ENCODE measurements around the gene RNF32.

The RNF32 gene

DNA sequence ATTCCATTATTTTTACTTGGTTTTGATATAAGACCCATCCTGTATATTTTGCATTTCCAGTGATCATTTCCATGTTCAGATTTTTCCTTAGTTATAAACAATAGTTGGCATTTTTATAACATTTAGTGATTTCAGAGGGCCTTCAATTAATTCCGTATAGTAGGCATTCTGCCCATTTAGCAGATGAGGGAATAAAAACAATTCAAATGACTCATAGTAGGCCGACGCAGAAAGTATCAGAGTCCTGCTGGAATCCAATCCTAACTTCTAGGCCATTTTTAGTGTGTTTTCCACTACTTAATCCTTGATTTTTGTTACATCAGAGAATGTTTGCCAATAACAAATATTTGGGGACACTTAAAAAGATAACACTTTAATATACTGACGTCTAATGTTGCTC, 15.4 kb downstream of the RNF32 start:
- DNase-seq (ENCODE audit: insufficient read length, low spot score) (no peak), FAIRE-seq (no peak)
- TF ChIP-seq SPI1 (IDR thresholded peaks at IDR 0.05; ENCODE audit: low read depth, low read length) (no peak), POLR2A (IDR thresholded peaks at IDR 0.05; ENCODE audit: low read depth, low read length) (no peak), TAF1 (IDR thresholded peaks at IDR 0.05; ENCODE audit: low read depth, low read length) (no peak), POLR2AphosphoS5 (IDR thresholded peaks at IDR 0.05; ENCODE audit: low read depth, low read length) (no peak), POU2F2 (IDR thresholded peaks at IDR 0.05; ENCODE audit: low read depth, low read length) (no peak), PAX5 (IDR thresholded peaks at IDR 0.05; ENCODE audit: insufficient read depth, low read length, severe bottlenecking) (no peak)

- DNase-seq (ENCODE audit: insufficient read length, low spot score) = no peak
- no peak for TF ChIP-seq TAF1 (IDR thresholded peaks at IDR 0.05; ENCODE audit: low read depth, low read length)
- TF ChIP-seq POLR2AphosphoS5 (IDR thresholded peaks at IDR 0.05; ENCODE audit: low read depth, low read length) = no peak
- no peak for TF ChIP-seq POLR2A (IDR thresholded peaks at IDR 0.05; ENCODE audit: low read depth, low read length)
- TF ChIP-seq SPI1 (IDR thresholded peaks at IDR 0.05; ENCODE audit: low read depth, low read length) = no peak
- TF ChIP-seq POU2F2 (IDR thresholded peaks at IDR 0.05; ENCODE audit: low read depth, low read length) = no peak
- TF ChIP-seq PAX5 (IDR thresholded peaks at IDR 0.05; ENCODE audit: insufficient read depth, low read length, severe bottlenecking) = no peak
- FAIRE-seq = no peak
Measured at GRCh38 chr7:156656598-156656997, 16.0 kb downstream of the RNF32 start.

DNA sequence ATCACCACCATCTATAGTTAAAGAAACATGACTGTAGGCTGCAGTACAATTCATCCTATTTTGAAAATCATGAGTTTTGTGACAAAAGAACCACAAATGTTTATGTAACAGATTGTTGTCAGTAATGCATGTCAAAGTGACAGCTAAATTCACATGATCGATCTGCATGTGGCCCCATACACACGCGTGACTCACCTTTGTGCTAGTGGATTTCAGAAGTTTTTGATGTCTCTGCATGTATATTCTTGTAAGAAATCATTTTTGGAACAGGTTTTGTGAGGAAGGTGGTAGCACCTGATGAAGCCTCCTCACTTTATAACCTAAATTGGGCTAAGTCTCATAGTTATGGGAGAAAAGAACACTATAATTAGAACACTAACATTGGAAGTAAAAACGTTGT, 17.1 kb downstream of the RNF32 start:
- DNase-seq (ENCODE audit: insufficient read length, low spot score) = no peak
- FAIRE-seq = no peak
- TF ChIP-seq POLR2A (IDR thresholded peaks at IDR 0.05; ENCODE audit: low read depth, low read length) (no peak), POLR2AphosphoS5 (IDR thresholded peaks at IDR 0.05; ENCODE audit: low read depth, low read length) (no peak), TAF1 (IDR thresholded peaks at IDR 0.05; ENCODE audit: low read depth, low read length) (no peak), PAX5 (IDR thresholded peaks at IDR 0.05; ENCODE audit: insufficient read depth, low read length, severe bottlenecking) (no peak), POU2F2 (IDR thresholded peaks at IDR 0.05; ENCODE audit: low read depth, low read length) (no peak), SPI1 (IDR thresholded peaks at IDR 0.05; ENCODE audit: low read depth, low read length) (no peak)

DNA sequence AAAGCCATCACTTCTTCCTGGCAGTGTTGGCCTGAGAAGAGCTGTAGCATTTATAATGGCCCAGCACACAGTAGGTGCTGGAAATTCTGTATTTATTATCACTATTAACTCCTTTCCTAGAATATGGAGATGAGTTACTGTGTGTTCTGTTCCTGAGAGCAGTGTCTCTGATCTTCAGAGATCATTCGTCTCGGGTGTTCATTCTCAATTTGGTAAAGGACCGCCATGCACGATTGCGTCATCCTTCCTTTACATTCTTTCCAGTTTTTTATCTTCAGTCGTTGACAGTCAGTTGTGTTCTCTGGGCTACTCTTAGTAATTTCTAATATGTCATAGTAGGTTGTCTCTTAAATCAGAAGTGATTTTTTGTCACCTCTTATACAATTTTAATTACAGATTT, 18.6 kb downstream of the RNF32 start:
- no peak for DNase-seq (ENCODE audit: insufficient read length, low spot score)
- no peak for FAIRE-seq
- TF ChIP-seq POU2F2 (IDR thresholded peaks at IDR 0.05; ENCODE audit: low read depth, low read length) = no peak
- TF ChIP-seq SPI1 (IDR thresholded peaks at IDR 0.05; ENCODE audit: low read depth, low read length) = no peak
- TF ChIP-seq POLR2A (IDR thresholded peaks at IDR 0.05; ENCODE audit: low read depth, low read length) = no peak
- no peak for TF ChIP-seq TAF1 (IDR thresholded peaks at IDR 0.05; ENCODE audit: low read depth, low read length)
- no peak for TF ChIP-seq POLR2AphosphoS5 (IDR thresholded peaks at IDR 0.05; ENCODE audit: low read depth, low read length)
- TF ChIP-seq PAX5 (IDR thresholded peaks at IDR 0.05; ENCODE audit: insufficient read depth, low read length, severe bottlenecking) = no peak

- DNase-seq (ENCODE audit: insufficient read length, low spot score) = no peak
- no peak for TF ChIP-seq POLR2AphosphoS5 (IDR thresholded peaks at IDR 0.05; ENCODE audit: low read depth, low read length)
- FAIRE-seq = no peak
Measured at GRCh38 chr7:156659961-156660360, 19.4 kb downstream of the RNF32 start.

DNA sequence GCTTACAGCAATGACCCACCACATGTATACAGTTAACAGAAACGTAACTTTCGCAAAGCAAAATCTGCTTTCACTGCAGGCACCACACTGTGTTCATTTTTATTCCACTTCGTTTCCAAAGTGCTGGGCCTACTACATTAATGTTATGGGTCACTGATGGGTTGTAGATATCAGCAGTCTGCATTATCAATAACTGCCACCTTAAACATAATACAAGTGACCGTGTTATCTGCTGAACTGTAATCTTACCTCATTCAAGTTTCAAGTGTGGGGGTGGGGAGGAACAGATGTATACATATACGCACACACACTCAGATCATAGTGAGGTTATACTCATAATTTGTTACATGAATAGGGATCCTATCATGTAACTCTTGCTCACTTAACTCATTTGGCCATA, 21.1 kb downstream of the RNF32 start:
- TF ChIP-seq POLR2A (IDR thresholded peaks at IDR 0.05; ENCODE audit: low read depth, low read length) (no peak), POLR2AphosphoS5 (IDR thresholded peaks at IDR 0.05; ENCODE audit: low read depth, low read length) (no peak), SPI1 (IDR thresholded peaks at IDR 0.05; ENCODE audit: low read depth, low read length) (no peak), PAX5 (IDR thresholded peaks at IDR 0.05; ENCODE audit: insufficient read depth, low read length, severe bottlenecking) (no peak), TAF1 (IDR thresholded peaks at IDR 0.05; ENCODE audit: low read depth, low read length) (no peak), POU2F2 (IDR thresholded peaks at IDR 0.05; ENCODE audit: low read depth, low read length) (no peak)
- no peak for DNase-seq (ENCODE audit: insufficient read length, low spot score)
- no peak for FAIRE-seq

GRCh38 chr7:156662277-156662676, 21.7 kb downstream of the RNF32 start:
- TF ChIP-seq POLR2A (IDR thresholded peaks at IDR 0.05; ENCODE audit: low read depth, low read length) (no peak), POLR2AphosphoS5 (IDR thresholded peaks at IDR 0.05; ENCODE audit: low read depth, low read length) (no peak), TAF1 (IDR thresholded peaks at IDR 0.05; ENCODE audit: low read depth, low read length) (no peak), POU2F2 (IDR thresholded peaks at IDR 0.05; ENCODE audit: low read depth, low read length) (no peak), PAX5 (IDR thresholded peaks at IDR 0.05; ENCODE audit: insufficient read depth, low read length, severe bottlenecking) (no peak), SPI1 (IDR thresholded peaks at IDR 0.05; ENCODE audit: low read depth, low read length) (no peak)
- DNase-seq (ENCODE audit: insufficient read length, low spot score) (no peak), FAIRE-seq (no peak)

DNA sequence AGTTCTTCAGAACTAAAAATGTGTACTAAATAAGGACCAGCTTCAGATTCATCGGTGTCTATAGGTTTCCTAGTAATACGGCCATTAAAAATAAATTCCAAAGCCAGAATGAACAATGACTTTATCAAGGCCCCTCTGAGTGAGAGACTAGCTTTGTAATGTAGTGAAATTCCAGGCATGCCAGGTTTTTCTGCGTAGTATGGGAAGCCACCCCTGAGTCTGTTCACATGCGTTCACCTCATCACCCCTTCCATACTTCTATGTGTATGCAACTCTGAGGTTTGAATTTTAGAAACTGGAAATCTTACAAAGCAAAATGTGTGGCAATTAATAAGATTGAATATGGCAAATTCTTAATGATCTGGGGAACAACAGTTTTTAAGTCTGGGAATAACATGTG, 24.5 kb downstream of the RNF32 start:
- DNase-seq (ENCODE audit: insufficient read length, low spot score) (no peak), FAIRE-seq (no peak)
- TF ChIP-seq POLR2AphosphoS5 (IDR thresholded peaks at IDR 0.05; ENCODE audit: low read depth, low read length) = no peak
- no peak for TF ChIP-seq TAF1 (IDR thresholded peaks at IDR 0.05; ENCODE audit: low read depth, low read length)
- no peak for TF ChIP-seq SPI1 (IDR thresholded peaks at IDR 0.05; ENCODE audit: low read depth, low read length)
- TF ChIP-seq POU2F2 (IDR thresholded peaks at IDR 0.05; ENCODE audit: low read depth, low read length) = no peak

GRCh38 chr7:156666368-156667109, 26.0 kb downstream of the RNF32 start:
- TF ChIP-seq SPI1 (IDR thresholded peaks at IDR 0.05; ENCODE audit: low read depth, low read length) = no peak
- DNase-seq (ENCODE audit: insufficient read length, low spot score) (no peak), FAIRE-seq (no peak)

- no peak for FAIRE-seq
- TF ChIP-seq POLR2A (IDR thresholded peaks at IDR 0.05; ENCODE audit: low read depth, low read length) (no peak), POU2F2 (IDR thresholded peaks at IDR 0.05; ENCODE audit: low read depth, low read length) (no peak), POLR2AphosphoS5 (IDR thresholded peaks at IDR 0.05; ENCODE audit: low read depth, low read length) (no peak), PAX5 (IDR thresholded peaks at IDR 0.05; ENCODE audit: insufficient read depth, low read length, severe bottlenecking) (no peak), TAF1 (IDR thresholded peaks at IDR 0.05; ENCODE audit: low read depth, low read length) (no peak), SPI1 (IDR thresholded peaks at IDR 0.05; ENCODE audit: low read depth, low read length) (no peak)
- no peak for DNase-seq (ENCODE audit: insufficient read length, low spot score)
Measured at GRCh38 chr7:156667110-156667426, 26.5 kb downstream of the RNF32 start.

All from GM12891 (cell line).